Measurements from ENCODE around the gene XPOT.
"Not testable (repeated sequence)": the region's sequence is repeated elsewhere in the genome, so short reads cannot be mapped to it uniquely, and the experiment has no call there.

XPOT gene, protein sequence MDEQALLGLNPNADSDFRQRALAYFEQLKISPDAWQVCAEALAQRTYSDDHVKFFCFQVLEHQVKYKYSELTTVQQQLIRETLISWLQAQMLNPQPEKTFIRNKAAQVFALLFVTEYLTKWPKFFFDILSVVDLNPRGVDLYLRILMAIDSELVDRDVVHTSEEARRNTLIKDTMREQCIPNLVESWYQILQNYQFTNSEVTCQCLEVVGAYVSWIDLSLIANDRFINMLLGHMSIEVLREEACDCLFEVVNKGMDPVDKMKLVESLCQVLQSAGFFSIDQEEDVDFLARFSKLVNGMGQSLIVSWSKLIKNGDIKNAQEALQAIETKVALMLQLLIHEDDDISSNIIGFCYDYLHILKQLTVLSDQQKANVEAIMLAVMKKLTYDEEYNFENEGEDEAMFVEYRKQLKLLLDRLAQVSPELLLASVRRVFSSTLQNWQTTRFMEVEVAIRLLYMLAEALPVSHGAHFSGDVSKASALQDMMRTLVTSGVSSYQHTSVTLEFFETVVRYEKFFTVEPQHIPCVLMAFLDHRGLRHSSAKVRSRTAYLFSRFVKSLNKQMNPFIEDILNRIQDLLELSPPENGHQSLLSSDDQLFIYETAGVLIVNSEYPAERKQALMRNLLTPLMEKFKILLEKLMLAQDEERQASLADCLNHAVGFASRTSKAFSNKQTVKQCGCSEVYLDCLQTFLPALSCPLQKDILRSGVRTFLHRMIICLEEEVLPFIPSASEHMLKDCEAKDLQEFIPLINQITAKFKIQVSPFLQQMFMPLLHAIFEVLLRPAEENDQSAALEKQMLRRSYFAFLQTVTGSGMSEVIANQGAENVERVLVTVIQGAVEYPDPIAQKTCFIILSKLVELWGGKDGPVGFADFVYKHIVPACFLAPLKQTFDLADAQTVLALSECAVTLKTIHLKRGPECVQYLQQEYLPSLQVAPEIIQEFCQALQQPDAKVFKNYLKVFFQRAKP

DNA sequence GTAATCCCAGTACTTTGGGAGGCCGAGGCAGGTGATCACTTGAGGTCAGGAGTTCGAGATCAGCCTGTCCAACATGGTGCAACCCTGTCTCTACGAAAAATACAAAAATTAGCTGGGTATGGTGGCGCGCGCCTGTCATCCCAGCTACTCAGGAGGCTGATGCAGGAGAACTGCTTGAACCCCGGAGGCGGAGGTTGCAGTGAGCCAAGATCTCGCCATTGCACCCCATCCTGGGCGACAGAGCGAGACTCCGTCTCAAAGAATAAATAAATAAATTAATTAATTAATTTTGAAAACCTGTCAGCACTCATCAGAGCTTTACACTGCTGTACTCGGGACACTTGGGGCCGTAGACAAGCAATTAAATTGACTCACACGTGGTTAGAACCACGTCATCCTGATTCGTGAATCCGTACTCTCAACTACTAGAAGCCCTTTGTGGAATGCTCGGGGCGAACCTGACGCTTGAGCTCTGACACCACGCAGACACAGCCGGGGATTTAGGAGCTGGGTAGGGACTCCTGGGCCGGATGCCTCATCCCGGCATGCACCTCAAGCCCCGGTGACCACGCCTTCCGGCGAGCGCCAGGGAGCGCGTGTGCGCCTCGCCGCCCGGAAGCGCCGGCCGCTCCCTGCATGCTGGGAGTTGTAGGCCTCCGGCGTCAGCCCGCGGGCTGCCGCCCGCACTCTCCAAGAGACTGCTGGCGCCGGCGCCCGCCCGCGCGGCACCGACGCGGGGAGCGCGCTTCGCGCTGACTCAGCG lies at the start of gene XPOT:
Gene XPOT (plus strand): TSS at position 686 of the 763 bp plus-strand sequence. CDS start 5,644 bp downstream, outside the sequence.
- H3K4me3 ChIP-seq (replicated peaks in 1 of 2; ENCODE audit: low read depth in 2 of 2, low read length in 2 of 2), result peak within 1 kb of the TSS; percentile 97 to 98
- TF ChIP-seq, protein P1, sequence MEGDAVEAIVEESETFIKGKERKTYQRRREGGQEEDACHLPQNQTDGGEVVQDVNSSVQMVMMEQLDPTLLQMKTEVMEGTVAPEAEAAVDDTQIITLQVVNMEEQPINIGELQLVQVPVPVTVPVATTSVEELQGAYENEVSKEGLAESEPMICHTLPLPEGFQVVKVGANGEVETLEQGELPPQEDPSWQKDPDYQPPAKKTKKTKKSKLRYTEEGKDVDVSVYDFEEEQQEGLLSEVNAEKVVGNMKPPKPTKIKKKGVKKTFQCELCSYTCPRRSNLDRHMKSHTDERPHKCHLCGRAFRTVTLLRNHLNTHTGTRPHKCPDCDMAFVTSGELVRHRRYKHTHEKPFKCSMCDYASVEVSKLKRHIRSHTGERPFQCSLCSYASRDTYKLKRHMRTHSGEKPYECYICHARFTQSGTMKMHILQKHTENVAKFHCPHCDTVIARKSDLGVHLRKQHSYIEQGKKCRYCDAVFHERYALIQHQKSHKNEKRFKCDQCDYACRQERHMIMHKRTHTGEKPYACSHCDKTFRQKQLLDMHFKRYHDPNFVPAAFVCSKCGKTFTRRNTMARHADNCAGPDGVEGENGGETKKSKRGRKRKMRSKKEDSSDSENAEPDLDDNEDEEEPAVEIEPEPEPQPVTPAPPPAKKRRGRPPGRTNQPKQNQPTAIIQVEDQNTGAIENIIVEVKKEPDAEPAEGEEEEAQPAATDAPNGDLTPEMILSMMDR (IDR thresholded peaks at IDR 0.05; ENCODE audit: low read depth, low read length), result no peak
- peak; percentile 98 for DNase-seq (ENCODE audit: low read depth in 2 of 2)

DNA sequence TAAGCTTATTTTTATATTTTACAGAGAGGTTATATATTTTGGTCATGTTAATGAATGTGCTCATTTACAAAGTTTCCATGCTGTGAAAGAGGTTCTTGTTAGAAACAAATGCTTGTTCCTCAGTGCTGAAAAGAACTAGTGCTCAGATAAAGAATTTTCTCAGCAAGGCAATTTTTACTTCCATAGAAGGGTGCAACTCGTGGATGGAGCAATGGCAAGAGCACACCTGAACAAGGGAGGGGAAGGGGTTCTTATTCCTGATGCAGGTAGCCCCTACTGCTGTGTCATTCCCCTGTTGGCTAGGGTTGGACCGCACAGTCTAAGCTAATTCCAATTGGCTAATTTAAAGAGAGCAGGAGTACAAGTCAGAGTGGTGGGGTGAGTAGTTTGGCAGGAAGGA lies 48.0 kb upstream of the XPOT start:
- H3K4me3 ChIP-seq (replicated peaks in 1 of 2; ENCODE audit: low read depth in 2 of 2, low read length in 2 of 2); DNase-seq (ENCODE audit: low read depth in 2 of 2): not testable (repeated sequence)

DNA sequence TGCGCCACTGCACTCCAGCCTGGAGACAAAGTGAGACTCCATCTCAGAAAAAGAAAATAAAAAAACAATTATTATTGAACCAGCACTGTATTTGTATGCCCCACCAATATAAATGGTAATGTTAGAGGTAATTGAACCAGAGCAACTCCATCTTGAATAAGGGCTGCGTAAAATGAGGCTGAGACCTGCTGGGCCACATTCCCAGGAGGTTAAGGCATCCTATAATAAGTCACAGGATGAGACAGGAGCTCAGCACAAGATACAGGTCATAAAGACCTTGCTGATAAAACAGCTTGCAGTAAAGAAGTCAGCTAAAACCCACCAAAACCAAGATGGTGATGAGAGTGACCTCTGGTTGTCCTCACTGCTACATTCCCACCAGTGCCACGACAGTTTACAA lies 43.0 kb upstream of the XPOT start:
- DNase-seq (ENCODE audit: low read depth in 2 of 2); H3K4me3 ChIP-seq (replicated peaks in 1 of 2; ENCODE audit: low read depth in 2 of 2, low read length in 2 of 2): not testable (repeated sequence)

DNA sequence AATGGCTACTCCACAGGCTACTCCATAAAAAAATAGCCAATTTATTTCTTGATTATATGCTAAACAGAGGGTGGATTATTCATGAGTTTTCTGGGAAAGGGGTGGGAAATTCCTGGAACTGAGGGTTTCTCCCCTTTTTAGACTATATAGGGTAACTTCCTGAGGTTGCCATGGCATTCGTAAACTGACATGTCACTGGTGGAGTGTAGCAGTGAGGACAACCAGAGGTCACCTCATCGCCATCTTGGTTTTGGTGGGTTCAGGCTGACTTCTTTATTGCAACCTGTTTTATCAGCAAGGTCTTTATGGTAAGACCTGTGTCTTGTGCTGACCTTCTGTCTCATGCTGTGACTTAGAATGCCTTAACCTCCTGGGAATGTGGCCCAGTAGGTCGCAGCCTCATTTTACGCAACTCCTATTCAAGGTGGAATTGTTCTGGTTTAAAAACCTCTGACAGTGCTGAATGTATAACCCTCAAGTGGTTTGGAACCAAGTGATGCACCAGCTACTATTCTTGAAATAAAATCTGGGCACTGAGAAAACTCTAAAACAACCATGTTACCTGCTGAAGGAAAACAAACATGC lies 41.4 kb upstream of the XPOT start:
- TF ChIP-seq, protein P1 (IDR thresholded peaks at IDR 0.05; ENCODE audit: low read depth, low read length), result no peak
- DNase-seq (ENCODE audit: low read depth in 2 of 2), result no peak
- no peak overlapping the region for H3K4me3 ChIP-seq (replicated peaks in 1 of 2; ENCODE audit: low read depth in 2 of 2, low read length in 2 of 2)

DNA sequence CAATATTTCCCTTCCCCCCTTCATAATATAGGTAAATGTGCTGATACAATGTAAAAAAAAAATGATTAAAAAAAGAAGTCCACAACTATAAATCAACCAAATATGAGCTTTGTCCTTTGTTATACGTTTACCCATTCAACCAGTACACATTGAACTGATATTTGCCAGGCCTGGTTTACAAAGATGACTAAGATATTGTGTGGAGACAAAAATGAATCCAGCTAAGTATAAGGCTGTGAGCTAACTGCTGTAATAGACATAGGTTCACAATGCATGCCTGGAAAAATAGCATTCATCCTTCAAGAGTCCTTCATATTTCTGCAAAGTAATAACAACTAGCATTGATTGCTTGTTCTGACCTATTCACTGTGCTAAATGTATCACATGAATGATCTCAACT lies 20.5 kb upstream of the XPOT start:
- DNase-seq (ENCODE audit: low read depth in 2 of 2), result no peak
- TF ChIP-seq, protein P1 (IDR thresholded peaks at IDR 0.05; ENCODE audit: low read depth, low read length), result no peak

DNA sequence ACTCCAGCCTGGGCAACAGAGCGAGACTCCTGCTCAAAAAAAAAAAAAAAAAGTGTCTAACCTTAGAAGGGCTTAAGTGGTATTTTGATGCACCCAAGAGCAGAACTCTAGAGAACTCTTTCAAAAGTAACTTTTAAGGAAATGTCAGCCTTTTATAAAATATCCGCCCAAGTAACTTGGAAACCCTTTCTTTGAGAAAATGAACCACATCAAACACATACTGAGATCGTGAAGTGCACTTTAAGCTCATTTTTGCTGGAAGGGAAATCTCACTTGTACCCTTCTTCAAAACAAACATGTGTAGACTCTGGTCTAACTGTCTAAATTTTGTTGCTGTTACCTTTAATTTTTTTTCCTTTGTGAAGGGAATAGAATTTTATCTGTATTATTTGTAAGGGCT lies 19.2 kb upstream of the XPOT start:
- H3K4me3 ChIP-seq (replicated peaks in 1 of 2; ENCODE audit: low read depth in 2 of 2, low read length in 2 of 2), result no peak overlapping the region
- TF ChIP-seq, protein P1 (IDR thresholded peaks at IDR 0.05; ENCODE audit: low read depth, low read length), result no peak
- no peak for DNase-seq (ENCODE audit: low read depth in 2 of 2)

More for the DNA sequence above, 20.5 kb upstream of the XPOT start:
- no peak overlapping the region for H3K4me3 ChIP-seq (replicated peaks in 1 of 2; ENCODE audit: low read depth in 2 of 2, low read length in 2 of 2)

DNA sequence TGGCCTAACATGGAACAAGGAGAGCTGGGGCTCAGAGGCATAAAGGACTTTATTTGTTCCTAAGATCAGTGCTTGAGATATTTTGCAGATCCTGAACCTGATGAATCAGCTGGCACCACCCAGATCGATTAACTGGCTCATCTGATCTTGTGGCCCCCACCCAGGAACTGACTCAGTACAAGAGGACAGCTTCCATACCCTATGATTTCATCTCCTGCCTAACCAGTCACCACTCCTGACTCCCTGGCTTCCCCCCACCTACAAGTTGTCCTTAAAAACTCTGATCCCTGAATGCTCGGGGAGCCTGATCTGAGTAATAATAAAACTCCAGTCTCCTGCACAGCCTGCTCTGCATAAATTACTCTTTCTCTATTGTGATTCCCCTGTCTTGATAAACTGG lies 18.7 kb upstream of the XPOT start:
- H3K4me3 ChIP-seq (replicated peaks in 1 of 2; ENCODE audit: low read depth in 2 of 2, low read length in 2 of 2), result no peak overlapping the region
- DNase-seq (ENCODE audit: low read depth in 2 of 2), result peak in 1 of 2 donors; percentile 65
- TF ChIP-seq, protein P1 (IDR thresholded peaks at IDR 0.05; ENCODE audit: low read depth, low read length), result no peak

Data from cardiac fibroblast (primary cell).